Sciatic nerve (tissue), 2 donors: ENCODE measurements around the gene ELMO1. TPM values are rescaled to one million over a fixed set of nuclear protein-coding genes. Genes with fewer than 3 reads are reported as not detected.

Source experiments
- ATAC-seq: fragments of 200-7000 bp; cut with Tn5 transposase; one replicate; pipeline ENCODE4 v1.9.1; 2020; ENCODE audit warnings: mild to moderate bottlenecking, moderate library complexity
- DNase-seq: peaks from one replicate; pipeline ENCODE4 v3.0.0-alpha.2; 2020; ENCODE audit warnings: low spot score
- intact Hi-C: fragments of 100-400 bp; cut with DNase I; formaldehyde crosslinking; loops from one replicate; pipeline ENCODE4 v1.14.2; 2022
- total RNA-seq: library from RNA; stranded (reverse); fragmentation: NEBNext Ultra II Directional; extraction: Animal tissue kit (Norgen Biotek cat#: 25700); gene quantifications from one replicate; pipeline ENCODE4 v1.2.1, GENCODE V29; 2021
- donor health status: DM: no; HTN: no; CAD: no.
- donor health status: DM: no; HTN: no; CAD: no.

Gene ELMO1
- total RNA-seq, 1 donor from 2014 or later: 151 TPM

DNA sequence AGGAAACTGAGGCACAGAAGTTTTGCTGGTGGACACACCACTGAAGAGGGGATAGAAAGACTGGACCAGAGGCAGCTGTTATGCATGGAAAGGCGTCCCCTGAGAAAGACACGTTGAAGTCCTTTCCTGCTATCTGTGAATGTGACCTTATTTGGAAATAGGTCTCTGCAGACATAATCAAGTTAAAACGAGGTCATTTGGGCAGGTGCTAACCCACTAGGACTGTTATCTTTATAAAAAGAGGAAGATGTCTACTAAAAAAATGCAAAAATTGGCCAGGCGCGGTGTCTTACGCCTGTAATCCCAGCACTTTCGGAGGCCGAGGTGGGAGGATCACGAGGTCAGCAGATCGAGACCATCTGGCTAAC, 31.6 kb downstream of the ELMO1 start:
- DNase-seq (no peak), ATAC-seq (no peak)
- intact Hi-C loops: no loop called here

DNA sequence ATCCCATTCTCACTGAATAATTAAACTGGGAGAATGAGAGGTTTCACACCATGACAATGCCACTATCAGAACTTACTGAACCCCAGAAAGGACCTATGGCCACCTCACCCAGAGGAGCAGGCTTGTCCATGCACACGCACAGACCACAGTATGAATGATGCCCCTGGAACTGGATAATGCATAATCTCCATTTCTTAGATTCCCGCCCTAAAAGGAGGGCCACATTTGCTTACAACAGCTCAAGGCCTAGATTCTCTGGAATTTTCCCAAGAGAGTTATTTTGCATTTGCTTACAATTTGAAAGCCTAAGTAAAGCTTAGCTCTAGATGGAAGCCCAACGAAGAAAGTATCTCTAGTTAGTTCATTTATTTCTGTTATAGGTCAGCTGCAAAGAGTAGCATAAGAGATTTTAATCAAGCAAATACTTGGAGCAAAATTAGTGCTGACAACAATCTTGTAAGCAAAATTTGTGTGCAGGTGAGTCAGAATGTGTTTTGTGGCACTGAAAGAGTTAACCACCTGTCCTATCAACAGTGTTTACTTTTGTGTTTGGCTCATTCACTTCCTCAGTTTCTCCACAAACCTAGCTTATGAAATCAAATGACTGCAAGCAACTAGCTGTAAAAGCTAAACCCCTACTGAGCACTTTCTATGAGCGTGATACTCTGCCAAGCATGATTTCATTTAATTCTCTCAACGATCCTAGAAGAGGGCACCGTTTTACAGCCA, 32.1 kb downstream of the ELMO1 start:
- DNase-seq (no peak), ATAC-seq (no peak)
- intact Hi-C loops: no loop called here

DNA sequence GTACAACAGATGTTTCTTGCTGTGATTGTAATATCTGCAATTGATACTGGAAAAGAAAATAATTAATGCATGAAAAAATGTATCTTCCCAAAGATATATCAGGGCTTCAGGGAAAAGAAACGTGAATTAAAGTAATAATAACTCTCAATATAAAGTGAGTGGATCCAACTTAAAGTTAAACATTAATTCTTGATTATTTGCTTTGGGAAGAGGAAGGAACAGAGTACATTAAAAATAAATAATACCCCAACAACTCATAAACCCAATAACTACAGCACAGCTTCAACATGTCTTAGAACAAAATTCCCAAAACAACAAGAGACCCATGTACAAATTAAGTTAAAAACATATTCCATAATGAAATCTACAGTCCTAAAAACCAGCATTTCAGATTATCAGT, 33.0 kb downstream of the ELMO1 start:
- intact Hi-C loops: no loop called here
- DNase-seq (no peak), ATAC-seq (no peak)

DNA sequence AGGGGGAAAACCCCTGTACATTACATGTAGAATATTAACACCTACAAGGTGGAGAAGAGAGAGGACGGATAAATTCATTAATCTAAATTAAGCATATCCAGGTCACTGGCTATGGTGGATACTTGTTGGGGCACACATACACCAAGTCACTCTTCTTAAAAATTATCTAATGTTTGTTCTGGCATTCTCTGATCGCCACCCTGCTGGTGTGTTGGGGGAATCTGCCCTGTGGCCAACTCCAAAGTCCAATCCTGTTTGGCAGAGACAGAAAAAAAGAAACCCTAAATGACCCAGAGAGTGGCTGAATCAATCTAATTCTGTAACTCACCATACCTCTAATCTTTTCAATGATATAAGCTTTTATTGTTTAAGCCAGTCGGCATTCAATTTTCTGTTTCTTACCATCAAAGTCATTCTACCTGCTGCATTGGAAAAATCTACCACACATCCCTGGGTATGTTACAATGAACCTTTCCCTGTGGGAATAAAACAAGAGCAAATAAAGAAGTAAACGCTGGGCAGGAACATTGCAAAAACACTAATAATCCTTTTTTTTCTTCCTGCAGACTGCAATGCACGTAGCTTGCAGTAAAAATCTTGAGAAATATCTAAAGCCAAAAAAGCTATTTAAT, 34.2 kb downstream of the ELMO1 start:
- intact Hi-C loops: no loop called here
- no peak for ATAC-seq
- DNase-seq: no peak

DNA sequence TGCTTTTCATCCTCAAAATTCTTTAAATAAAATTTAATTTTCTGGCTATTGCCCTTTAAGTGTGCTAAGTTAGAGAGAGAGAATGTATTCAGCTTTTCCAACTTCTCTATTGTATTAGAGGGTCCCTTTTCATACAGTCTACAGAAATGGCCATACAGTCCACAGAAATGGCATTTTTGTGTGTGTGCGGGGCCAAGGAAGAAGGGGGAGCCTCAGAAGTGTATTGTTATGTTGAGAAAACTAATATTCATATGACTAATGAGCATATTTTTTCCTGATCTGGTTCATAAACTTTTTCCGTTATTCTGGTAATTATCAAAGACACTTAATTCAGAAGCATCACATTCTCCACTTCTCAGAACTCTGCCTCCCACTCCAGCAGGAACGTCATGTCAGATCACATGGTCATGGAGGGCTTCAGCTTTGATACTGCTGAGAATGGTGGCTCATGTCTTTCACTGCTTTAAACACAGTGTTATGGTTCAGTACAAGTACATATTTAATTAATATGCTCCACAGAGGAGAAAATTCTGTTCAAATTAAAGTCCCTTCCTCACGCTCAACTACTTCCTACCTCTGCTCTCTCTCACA, 37.1 kb downstream of the ELMO1 start:
- ATAC-seq: no peak
- intact Hi-C loops: no loop called here
- no peak for DNase-seq

DNA sequence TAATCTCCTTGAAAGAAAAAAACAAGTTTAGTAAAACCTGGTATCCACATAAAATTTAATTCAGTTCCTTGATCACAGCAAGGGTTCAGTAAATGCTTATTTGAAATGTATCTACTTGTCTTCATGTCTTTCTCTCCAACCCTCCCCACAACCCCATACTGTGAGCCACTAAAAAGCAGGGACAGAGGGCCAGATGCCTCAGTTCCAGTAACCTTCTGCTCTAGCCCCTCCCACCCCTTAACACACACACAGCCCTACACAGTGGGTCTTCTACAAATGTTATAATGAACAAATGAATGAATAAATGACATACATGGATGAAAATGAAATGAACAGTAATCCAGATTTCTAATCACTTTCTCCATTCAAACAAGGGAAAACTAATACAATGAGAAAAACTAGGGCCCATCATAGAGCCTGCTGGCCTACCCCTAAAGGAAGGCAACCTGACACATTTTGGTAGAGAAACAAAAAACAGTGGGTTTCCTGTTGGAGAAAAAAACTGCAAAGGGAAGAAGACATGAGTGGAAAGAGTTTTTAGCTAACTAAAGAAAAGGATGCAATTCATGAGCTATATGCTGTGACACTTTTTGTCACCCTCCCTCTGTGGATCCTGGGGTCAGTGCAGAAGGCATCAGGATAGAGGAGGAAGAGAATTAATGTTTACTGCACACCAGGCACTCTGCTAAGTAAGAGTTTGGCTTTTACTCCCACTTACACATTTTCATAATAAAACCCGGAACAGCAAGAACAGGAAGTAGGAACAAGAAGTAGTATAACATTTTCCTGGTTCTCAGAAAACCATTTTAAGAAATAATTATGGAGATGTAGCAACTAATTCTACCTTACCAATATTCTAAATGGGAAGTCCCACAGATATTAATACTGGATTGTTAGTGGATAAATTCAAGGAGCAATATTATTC, 38.1 kb downstream of the ELMO1 start:
- ATAC-seq (peak; percentile 43), DNase-seq (no peak)
- intact Hi-C loops: no loop called here

DNA sequence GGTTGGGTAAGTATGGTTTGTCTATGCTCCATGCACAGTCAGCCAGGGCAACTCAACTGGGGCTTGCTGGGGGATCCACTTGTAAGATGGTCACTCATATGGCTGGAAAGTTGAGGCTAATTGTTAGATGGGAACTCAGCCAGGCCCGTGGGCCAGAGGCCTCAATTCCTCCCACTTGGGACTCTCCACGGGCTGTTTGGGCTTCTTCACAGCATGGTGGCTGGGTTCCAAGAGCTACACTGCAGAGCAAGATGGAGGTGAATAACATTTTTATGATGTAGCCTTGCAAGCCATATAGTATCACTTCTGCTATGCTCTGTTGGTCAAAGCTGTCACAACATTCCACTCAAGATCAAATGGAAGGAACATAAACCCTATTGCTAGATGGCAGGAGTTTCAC, 39.2 kb downstream of the ELMO1 start:
- no peak for DNase-seq
- intact Hi-C loops: no loop called here
- ATAC-seq: no peak

DNA sequence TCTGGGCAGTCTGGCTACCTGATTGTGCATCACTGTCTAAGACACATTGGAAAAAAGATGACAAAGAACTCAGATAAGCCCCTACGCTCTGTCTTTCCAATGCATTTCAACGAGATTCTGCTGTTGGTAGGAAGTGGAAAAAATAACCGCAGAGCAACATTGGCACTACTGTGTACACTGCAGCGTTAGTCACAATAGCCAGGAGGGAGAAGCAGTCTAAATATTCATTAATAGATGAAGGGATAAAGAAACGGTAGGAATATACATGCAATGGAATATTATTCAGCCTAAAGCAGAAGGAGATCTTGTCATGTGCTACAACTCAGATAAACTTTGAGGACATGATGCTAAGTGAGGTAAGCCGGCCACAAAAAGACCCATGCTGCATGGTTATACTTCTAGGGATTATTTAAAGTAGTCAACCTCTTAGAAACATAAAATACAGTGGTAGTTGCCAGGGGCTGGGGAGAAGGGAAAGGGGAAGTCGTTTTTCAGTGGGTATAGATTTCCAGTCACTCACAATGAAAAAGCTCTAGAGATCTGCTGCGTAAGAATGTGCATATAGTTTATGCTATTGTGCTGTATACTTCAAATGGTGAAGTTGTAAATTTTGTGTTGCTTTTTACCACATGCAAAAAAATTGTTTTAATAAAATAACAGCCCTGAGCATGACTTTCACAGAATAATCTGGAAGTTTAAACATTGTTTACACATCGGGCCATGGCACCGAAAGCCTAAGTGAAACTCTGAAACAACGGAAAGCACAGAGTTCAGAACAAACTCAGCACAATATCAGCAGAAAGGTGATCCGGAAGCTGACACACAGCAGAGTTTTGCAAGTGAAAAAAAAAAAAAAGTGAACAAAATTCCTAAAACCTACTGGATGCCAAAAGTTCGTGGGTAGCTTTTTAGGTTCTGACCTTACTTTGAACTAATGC, 40.1 kb downstream of the ELMO1 start:
- ATAC-seq (no peak), DNase-seq (no peak)
- intact Hi-C loops: no loop called here

DNA sequence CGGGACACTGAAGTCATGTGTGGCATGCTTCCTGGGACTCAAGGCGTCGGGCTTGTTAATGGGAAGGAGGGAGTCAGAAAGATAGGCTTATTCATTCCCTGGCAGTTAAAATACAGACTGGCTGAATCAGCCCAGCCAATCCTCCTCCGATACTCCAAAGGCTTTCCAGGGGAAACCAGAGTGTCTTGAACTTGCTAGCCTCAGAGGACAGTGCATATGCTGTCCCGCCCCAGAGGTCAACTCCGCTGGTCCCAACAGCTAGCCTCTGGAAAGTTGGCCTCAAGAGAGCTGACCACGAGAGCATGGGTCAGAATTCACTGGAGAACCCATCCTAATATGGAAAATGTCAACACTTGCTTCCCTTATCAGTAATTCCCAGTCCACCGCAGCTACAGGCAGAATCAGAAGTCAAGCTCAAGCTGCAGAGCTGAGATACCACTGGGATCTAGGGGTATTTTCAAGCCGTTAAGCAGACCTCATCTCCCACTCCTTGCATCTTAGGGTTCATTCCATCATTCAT, 43.0 kb downstream of the ELMO1 start:
- peak; percentile 84 for ATAC-seq
- DNase-seq: no peak
- intact Hi-C loops: no loop called here

DNA sequence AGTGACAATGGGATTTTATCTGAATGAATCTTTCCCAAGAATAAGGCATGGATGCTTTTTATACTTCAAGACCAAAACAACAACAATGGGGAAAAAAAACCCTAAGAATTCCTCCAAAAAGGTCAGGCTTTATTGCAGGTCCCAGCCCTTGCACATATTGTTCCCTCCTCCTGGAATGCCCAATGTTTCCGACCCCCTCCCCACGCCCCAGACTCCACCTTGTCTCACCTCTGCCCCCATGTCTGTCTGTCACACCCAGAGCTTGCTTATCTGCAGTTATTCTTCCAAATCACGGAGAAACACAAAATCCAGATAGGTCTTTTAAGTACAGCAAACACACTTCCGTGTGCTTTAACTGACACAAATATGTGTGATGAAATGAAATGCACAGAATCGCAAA, 43.5 kb downstream of the ELMO1 start:
- intact Hi-C loops: no loop called here
- no peak for ATAC-seq
- no peak for DNase-seq

DNA sequence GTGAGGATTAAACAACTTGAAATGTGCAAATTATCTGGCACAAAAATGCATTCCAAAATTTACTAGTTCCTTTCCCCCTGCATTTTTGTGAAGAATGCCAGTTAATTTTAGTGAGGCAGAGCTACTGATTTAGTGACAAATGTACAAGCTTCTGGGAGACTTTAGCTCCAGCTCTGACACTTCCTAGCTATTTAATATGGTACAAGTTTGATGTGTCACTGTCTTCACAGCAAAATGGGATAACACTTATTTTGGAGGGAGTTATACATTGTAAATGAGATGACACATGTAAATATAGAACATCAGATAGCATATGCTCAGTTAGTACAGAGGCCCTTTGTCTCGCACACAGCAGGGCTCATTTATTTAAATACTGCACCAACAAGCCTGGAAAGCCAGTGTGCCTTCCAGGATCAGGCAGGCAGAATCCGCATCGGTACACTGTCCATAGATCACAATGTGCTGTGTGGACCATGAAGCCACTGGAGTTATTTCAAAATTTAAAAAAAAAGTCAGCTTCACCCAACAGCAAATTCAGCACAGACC, 48.7 kb downstream of the ELMO1 start:
- ATAC-seq (no peak), DNase-seq (no peak)
- intact Hi-C loops: no loop called here

DNA sequence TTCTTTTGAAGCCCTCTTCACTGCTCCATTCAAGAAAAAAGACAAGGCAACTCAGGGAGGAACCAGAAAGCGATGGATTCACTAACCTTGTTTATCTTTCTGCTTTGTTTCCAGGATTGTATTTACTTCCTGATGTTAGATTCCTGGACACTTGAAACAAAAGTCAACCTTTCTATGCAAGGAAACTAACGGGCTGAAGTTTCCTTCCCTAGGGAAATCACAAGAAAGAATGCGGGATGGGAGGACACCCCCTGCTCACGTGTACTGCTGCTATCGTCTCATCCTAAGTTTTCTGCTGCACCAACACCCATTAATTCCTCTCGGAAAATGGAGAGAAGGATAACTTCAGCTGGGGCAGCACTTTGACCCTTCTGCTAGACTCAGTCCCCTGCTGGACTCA, 50.3 kb downstream of the ELMO1 start:
- intact Hi-C loops: no loop called here
- no peak for ATAC-seq
- DNase-seq: no peak

DNA sequence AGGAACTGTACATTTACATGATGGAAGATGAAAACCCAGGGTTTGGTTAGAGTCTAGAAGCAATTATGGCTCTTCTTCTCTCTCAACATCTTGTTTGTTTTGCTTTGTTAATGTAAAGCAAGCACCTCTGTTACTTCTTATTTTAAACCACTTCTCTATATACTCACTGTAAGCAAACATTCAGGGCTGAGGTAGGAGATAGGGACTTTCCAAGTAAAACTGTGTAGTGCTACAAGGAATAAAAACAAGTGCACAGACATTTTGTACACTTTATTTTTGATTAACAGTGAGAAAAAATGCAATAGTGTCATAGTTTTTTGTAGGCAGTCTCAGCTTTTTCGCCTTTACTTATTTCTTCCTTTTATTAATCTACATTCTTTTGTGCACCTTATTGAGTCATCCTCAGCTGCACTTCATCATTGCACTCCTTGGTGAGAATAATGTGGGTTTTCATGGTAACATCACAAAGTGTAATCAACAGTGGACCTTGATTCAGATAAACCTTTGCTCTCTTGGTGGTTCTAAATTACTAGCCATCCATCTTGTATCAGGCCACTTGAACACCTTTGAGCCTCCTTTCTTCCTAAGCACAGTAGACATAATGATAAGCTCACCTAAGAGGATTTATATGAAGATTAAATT, 52.9 kb downstream of the ELMO1 start:
- intact Hi-C loops: no loop called here
- ATAC-seq (no peak), DNase-seq (no peak)

DNA sequence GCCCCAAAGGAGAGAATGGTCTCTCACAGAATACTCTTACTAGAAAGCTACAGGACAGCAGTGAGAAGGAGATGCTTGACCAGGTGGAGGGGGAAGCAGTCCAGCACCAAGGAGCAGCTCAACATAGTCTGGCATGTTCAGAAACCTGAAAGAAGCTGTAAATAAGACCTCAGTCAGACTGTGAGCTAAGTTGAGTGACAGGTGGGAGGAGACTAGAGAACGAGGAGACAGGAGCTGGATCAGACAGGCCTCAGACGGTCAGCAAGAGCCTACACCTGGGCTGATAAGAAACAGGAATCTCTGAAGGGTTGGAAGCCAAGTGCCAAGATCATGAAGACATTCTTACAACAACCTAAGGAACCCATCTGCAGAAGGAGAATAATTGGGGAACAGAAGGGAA, 54.5 kb downstream of the ELMO1 start:
- intact Hi-C loops: no loop called here
- no peak for ATAC-seq
- DNase-seq: no peak

DNA sequence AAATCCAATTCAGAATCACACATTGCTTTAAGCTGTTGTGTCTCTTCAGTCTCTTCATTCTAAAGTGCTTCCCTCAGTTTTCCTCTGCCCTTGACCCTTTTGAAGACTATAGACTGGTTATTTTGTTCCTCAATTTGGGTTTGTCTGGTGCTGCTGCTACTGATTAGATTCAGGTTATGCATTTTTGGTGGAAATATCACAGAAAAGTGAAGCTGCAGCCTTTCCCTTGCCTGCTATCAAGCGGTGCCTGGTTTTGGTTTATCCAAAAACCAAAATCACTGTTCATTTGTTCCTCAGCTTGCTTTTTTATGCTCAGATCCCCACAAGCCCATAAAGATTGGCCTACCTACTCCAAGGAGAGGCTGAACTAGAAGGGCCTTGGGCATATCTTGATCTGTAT, 55.2 kb downstream of the ELMO1 start:
- ATAC-seq (no peak), DNase-seq (no peak)
- intact Hi-C loops: no loop called here

DNA sequence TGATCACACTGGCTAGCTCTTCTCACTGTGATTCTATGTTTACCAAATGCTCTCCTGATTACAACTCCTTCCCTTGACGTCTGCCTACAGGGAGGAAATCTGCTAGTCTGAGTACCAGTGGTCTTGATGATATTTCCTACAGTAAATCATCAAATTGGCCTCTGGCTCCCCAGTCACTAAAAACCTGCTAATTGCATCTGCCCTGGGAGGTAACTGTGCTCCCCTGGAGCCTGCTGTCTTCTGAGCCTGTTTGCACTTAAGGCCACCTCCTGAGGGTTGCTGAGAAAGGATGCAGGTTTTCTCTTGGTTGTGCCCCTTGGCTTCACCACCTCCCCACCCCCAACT, 56.0 kb downstream of the ELMO1 start:
- DNase-seq: no peak
- no peak for ATAC-seq
- intact Hi-C loops: no loop called here

DNA sequence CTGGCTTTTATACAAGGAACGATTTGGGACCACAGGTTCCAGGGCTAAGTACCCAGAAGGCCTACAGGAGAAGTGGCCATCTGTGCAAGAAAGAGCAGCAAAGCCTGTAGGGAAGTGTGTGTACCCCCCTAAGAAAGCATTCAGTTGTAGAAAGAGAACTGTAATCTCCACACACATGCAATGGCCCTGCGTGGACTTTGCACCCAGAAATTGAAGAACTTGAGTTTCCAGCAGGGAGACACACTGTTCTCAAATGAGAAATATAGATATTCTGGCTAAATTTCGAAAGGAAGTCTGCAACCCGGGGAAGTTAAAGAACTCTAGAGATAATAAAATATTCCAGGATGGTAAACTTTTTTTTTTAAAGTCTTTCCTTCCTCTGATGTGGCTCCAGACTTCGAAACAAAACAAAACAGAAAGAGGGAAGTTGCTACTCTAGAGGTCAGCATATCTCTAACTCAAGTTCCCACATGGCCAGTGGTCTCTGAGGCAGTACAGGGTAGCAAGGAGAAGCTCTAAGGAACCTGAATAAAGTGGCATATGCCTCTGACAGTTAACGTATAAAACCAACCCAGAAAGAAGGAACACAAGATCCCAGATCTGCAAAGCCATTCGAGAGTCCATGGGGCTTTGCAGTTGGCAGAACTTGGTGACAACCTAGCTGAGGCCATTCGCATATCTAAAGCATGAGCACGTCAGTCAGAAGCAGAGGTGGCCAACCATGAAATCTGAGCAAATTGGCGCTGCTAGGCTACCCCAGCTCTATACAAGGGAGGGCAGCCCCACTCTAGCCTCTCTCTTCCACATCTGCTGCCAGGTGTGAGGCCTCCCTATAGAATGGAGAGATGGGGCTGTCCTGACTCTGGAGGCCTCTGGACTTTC, 56.6 kb downstream of the ELMO1 start:
- no peak for DNase-seq
- intact Hi-C loops: no loop called here

More for the DNA sequence above, 56.6 kb downstream of the ELMO1 start:
- ATAC-seq: peak; percentile 79
